Germinal center (tissue), 1 donor: ENCODE results near the gene MUC6.

Experiments used
- DNase-seq: peaks from one replicate; pipeline ENCODE4 v3.0.0; 2012; ENCODE audit warnings: mixed read lengths, low spot score

Gene MUC6

GRCh38 chr11:1036303-1036923, at the start of gene MUC6:
MUC6 (minus strand) TSS chr11:1036718; CDS start chr11:1036655, 63 bp downstream.
- no peak for DNase-seq

- no peak for DNase-seq
Observed at GRCh38 chr11:1085440-1086170, 49.1 kb upstream of the MUC6 start.

GRCh38 chr11:1084561-1085439, 48.3 kb upstream of the MUC6 start:
- no peak for DNase-seq

- DNase-seq, result no peak
Observed at GRCh38 chr11:1083621-1084551, 47.4 kb upstream of the MUC6 start.

GRCh38 chr11:1082728-1083620, 46.5 kb upstream of the MUC6 start:
- no peak for DNase-seq

GRCh38 chr11:1082346-1082727, 45.8 kb upstream of the MUC6 start:
- no peak for DNase-seq

- no peak for DNase-seq
Observed at GRCh38 chr11:1081601-1082311, 45.2 kb upstream of the MUC6 start.

GRCh38 chr11:1078191-1078601, 41.7 kb upstream of the MUC6 start:
- DNase-seq, result no peak

GRCh38 chr11:1077417-1078119, 41.0 kb upstream of the MUC6 start:
- DNase-seq, result no peak

GRCh38 chr11:1077033-1077416, 40.5 kb upstream of the MUC6 start:
- no peak for DNase-seq

- no peak for DNase-seq
Observed at GRCh38 chr11:1076061-1076665, 39.6 kb upstream of the MUC6 start.

GRCh38 chr11:1075341-1075911, 38.9 kb upstream of the MUC6 start:
- no peak for DNase-seq

GRCh38 chr11:1074244-1075221, 38.0 kb upstream of the MUC6 start, which contains the start of gene MUC2:
MUC2 (plus strand) TSS chr11:1074874.
- DNase-seq, result no peak

- no peak for DNase-seq
Observed at GRCh38 chr11:1073851-1074243, 37.3 kb upstream of the MUC6 start.

GRCh38 chr11:1073261-1073724, 36.8 kb upstream of the MUC6 start:
- no peak for DNase-seq

GRCh38 chr11:1072821-1073231, 36.3 kb upstream of the MUC6 start:
- DNase-seq, result no peak
